ENCODE measurements around the gene CEP135.

CEP135 gene

GRCh38 chr4:56080384-56080783 lies 131.6 kb downstream of the CEP135 start:
- no peak for DNase-seq (ENCODE audit: low read depth)

DNA sequence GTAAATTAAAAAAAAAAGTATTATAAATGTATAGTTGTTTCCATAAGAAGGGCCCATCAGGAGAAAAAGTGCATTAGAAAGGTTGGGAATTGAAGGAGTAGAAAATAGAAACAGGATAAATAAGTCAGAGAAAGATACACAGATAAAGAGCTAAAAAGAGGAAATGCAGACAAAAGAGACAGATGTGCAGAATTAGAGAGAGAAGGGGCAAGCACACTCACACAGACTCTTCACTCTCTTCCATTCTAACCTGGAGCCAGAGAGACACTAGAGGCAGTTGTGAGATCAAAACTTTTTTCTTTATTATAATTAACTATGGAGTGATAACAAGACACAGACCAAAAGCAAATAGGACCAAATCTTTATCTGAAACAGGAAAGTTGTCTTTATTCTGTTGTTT lies 134.1 kb downstream of the CEP135 start:
- DNase-seq (ENCODE audit: low read depth), result no peak
